ENCODE data around the gene THTPA.
"Not testable (repeated sequence)": the region's sequence is repeated elsewhere in the genome, so short reads cannot be mapped to it uniquely, and the experiment has no call there.

Gene THTPA

GRCh38 chr14:23583761-23584526 lies 27.9 kb downstream of the THTPA start:
- not testable (repeated sequence) for DNase-seq (ENCODE audit: low spot score)

DNA sequence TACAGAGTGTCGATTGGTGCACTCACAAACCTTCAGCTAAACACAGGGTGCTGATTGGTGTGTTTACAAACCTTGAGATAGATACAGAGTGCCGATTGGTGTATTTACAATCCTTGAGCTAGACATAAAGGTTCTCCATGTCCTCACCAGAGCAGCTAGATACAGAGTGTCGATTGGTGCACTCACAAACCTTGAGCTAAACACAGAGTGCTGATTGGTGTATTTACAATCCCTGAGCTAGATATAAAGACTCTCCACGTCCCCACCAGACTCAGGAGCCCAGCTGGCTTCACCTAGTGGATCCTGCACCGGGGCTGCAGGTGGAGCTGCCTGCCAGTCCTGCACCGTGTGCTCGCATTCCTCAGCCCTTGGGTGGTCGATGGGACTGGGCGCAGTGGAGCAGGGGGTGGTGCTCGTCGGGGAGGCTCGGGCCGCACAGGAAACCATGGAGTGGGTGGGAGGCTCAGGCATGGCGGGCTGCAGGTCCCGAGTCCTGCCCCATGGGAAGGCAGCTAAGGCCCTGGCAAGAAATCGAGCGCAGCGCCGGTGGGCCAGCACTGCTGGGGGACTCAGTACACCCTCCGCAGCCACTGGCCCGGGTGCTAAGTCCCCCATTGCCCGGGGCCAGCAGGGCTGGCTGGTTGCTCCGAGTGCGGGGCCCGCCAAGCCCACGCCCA lies 28.6 kb downstream of the THTPA start:
- not testable (repeated sequence) for DNase-seq (ENCODE audit: low spot score)

DNA sequence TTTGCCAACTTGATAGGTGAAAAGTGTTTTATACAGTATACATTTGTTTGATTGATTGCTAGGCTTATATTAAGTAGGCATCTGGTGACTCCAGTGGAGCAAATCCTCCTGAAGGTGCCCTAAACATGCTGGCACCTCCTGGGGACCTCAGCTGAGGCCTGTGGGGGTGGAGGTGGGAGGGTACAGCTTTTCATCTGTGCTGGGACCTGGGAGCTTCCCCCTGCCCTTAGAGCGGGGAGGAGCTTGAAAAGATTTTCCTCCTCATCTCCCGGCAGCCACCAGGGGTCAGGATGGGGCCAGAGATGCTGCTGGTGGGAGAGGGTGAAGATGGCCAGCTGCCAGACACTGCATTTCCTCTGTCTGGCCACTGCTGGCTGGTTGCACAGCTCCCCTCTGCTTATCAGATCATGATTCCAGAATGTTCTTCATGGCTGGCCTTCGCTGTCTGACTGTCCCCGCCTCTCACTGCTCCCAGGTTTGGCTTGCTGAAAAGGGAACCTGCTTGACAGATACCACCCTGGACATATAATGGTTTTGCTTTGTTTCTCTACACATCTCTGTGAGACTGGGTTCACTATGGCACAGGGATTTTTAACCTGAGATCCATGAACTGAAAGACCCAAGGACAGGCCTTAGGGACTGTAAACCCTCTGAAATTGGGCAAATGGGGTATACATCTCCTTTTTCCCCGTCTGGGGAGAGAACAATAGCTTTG lies 33.0 kb downstream of the THTPA start:
- peak; percentile 82 for DNase-seq (ENCODE audit: low spot score)

DNA sequence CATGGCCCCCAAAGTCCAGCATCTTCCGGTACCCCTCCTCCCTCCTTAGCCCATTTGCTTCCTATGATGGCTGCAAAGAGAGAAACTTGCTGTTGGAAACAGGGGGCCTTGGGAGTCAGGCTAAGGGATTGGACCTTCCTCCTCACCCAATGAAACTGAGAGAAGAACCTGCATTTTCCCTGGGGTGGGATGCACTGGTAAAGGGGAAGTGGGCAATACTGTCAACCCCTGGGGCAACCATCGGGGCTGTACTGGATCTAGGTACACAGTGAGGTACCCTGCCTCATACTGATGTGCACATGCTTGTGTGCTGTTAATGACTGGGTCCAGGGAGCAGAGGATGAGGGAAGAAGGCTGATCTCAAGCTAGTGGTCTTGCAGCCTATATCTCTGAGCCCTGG lies 33.5 kb downstream of the THTPA start:
- DNase-seq (ENCODE audit: low spot score) = no peak

DNA sequence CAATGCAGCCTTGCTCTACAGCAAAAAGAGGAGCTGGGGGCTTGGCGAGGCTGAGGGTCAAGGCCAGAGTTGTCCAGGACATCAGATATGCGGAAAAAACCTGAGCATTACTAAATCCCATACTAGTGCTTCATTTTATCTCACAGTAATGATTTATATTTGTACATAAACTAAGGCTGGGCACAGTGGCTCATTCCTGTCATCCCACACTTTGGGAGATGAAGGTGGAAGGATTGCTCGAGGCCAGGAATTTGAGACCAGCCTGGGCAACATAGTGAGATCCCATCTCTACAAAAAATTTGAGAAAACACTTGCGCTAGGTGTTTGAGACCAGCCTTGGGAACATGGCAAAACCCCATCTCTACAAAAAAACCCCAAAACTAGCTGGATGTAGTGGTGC lies 34.1 kb downstream of the THTPA start:
- DNase-seq (ENCODE audit: low spot score) = no peak

DNA sequence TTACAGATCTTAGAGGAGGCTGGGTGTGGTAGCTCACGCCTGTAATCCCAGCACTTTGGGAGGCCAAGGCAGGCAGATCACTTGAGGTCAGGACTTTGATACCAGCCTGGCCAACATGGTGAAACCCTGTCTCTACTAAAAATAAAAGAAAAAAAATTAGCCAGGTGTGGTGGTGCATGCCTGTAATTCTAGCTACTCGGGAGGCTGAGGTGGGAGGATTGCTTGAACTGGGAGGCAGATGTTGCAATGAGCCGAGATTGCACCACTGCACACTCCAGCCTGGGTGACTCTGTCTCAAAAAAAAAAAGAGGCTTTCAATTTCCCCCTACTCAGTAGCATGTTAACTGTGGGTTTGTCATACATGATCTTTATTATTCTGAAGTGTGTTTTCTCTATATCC lies 38.1 kb downstream of the THTPA start:
- not testable (repeated sequence) for DNase-seq (ENCODE audit: low spot score)

DNA sequence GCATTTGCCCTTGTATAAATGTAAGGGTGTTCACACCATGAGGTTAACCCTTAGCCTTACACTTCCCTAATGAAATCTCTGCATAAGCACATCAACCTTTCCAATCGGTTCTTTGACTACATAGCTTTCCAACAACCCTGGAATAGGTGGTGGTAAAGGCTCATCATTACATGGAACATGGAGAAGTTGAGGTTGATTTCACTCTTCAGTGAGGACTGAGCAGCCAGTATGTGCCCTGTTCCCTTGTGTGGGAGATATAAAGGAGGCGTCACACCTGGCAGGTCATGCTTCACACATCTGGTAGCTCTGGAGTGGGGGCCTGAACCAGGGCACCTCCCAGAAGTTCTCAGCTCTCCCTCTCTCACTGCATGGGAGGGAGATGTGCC lies 44.2 kb downstream of the THTPA start:
- no peak for DNase-seq (ENCODE audit: low spot score)

GRCh38 chr14:23600806-23601205 lies 44.7 kb downstream of the THTPA start:
- no peak for DNase-seq (ENCODE audit: low spot score)

DNA sequence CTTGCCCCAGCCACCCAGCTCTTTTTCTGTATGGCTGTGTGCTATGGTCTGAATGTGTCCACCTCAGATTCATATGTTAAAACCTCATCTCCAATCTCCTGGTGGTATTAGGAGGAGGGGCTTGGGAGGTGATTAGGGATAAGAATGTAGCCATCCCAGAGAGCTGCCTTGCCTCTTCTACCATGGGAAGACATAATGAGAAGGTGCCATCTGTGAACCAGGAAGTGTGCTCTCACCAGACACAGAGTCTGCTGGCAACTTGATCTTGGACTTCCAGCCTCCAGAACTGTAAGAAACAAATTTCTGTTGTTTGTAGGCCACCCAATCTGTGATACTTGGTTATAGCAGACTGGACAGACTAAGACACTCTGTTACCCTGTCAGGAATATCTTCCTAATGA lies 45.4 kb downstream of the THTPA start:
- DNase-seq (ENCODE audit: low spot score) = no peak

DNA sequence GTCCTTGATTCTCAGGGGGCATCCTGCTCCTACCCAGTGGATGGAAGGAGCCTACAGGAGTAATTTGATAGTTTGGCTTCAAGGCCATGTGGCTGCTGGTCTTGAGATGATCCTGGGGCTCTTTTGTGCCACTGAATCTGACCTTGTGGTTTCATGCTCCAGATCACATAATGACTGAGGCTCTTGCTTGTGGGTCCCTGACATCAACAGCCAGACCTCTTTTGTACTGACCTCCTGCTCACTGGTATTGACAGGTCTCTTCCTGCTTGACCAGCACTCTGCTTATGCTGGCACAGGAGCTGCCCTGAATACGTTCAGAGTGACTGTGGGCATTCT lies 45.7 kb downstream of the THTPA start:
- no peak for DNase-seq (ENCODE audit: low spot score)

DNA sequence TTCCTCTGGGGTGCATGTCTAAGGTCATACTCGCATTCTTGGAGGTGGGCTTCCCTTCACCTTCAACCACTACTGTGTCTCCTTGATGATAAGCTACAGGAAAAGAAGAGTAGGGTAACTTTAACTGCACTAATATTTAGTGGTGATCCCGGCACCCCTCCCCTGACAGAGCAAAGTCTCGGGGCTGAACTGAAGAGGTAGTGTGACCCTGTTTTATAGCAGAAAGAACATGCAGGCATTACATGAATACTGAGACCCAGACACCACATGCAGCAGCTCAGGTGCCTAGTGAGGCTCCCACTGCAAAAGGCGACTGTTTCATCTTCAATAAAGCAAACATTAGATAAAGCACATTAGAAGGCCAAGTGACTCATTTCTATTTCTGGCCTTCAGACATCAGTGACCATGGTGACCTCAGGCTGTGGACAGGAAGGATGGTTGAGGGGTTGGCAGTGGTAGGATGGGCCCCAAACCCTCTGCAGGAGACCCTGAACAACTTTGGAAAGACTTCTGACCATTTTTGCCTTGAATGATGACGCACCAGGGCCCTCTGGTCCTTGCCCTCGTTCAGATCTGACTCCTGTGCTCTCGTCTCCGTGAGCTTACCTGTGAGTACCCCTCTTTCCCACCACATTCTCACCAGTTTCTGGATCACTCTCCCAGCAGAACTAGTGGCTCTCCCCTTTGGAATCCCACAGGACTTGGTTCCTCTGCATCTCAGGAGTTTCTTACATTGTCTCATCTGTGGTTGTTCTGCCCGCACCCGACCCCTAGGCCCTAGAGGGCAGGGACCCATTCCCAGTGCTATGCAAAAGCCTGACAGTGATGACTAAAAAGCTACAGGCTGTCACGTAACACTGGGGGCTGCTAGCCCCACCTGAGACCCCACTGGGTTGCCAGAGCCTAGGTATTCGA lies 46.4 kb downstream of the THTPA start:
- DNase-seq (ENCODE audit: low spot score) = no peak

GRCh38 chr14:23603103-23603502 lies 47.0 kb downstream of the THTPA start:
- DNase-seq (ENCODE audit: low spot score) = no peak

- no peak for DNase-seq (ENCODE audit: low spot score)
These were observed 48.1 kb downstream of the THTPA start for GRCh38 chr14:23604148-23604547.

DNA sequence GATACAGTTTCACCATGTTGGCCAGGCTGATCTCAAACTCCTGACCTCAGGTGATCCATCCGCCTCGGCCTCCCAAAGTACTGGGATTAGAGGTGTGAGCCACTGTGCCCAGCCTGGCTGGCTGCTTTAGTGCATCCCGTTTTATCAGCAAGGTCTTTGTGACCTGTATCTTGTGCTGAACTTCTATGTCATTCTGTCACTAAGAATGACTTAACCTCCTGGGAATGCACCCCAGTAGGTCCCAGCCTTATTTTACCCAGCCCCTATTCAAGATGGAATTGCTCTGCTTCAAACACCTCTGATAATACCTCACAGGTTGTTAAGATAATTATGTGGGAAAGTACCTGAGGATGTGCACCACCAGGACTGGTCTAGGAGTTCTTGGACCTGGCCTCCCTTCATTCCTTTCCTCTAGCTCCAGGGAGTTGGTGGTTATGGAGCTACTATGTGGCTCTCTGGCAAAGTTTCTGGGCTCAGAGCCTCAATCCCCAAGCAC lies 48.7 kb downstream of the THTPA start:
- DNase-seq (ENCODE audit: low spot score) = no peak

DNA sequence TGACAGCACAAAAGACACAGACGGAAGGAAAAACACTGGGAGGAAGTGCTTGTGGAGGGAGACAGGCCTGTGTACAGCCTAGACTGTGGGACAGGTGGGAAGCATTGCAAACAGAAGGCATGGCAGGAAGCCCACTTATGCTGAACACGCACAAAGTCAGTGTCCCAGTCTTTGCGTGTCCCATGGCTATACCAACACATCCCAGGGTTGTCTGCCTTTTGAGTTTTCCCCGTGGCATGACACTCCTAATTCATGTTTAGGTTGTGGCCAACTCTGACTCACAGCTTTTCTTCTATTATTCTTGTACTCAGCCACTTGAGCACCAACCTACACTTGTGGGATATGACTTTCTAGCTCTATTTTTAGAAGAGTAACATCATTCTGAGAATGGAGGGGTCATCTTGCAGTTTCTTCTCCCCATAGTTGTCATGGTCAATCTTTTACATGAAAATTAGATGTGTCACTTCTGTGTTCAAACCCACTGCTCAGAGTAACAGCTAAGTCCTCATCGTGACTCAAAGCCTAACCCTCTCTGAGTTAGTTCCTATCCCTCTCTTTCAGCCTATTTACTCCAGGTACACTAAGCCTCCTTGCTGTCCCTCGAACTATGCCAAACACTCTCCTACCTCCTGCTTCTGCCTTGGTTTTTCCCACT lies 50.0 kb downstream of the THTPA start:
- DNase-seq (ENCODE audit: low spot score) = no peak

DNA sequence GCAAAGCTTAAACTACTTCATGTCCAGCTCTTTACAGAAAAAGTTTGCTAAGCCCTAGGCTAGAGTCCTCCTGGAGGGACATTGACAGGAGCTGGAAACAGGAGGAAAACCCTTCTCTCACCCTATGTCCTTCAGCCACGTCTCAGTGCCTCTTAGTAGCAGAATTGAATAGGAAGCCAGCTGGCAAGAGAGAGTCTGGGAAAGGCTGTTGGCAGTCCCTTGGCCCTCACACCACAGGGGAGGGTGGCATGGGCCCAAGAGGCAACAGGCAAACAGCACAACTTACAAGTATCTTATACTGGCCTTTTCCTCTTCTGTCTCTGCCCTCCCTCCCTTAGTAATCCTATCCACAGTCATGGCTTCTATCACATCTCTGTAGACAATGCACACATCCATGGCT lies 52.4 kb downstream of the THTPA start:
- no peak for DNase-seq (ENCODE audit: low spot score)

DNA sequence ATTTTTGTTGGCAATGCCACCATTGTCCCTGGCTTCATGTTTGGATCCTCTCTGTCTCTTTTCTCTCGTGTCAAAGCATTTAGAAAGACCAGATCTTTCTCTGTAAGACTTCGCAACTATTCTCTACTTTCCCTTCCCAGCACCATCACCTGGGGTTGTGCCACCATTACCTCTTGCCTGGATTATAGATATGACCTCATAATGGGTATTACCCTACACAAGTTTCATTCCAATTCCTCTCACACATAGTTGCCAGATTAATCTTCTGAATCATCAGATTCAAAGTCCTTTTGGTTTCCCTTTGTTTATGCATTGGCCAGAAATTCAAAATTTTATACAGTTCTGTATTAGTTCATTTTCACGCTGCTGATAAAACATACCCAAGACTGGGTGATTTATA lies 52.9 kb downstream of the THTPA start:
- no peak for DNase-seq (ENCODE audit: low spot score)

DNA sequence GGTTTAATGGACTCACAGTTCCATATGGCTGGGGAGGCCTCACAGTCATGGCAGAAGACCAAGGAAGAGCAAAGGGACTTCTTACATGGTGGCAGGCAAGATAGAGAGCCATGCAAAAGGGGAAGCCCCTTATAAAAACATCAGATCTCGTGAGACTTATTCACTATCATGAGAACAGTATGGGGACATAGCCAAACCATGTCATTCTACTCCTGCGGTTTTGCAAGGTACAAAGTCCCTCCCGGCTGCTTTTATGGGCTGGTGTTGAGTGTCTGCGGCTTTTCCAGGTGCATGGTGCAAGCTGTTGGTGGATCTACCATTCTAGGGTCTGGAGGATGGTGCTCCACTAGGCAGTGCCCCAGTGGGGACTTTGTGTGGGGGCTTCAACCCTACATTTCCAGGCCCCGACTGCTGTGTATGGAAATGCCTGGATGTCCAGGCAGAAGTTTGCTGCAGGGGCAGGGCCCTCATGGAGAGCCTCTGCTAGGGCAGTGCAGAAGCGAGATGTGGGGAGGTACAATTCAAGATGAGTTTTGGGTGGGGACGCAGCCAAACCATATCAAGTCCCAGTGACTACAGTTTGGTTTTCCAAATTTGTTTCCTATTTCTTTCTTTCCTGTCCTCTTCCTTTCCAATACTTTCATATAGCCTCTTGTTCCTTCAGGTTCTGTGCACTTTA lies 53.5 kb downstream of the THTPA start:
- DNase-seq (ENCODE audit: low spot score) = peak; percentile 60
